ENCODE measurements around the gene SMIM20. TPM values are rescaled to one million over a fixed set of nuclear protein-coding genes. Genes with fewer than 3 reads are reported as not detected.

The SMIM20 gene
- total RNA-seq, 2 donors from 2014 or later: 36.5 to 37.4 TPM

DNA sequence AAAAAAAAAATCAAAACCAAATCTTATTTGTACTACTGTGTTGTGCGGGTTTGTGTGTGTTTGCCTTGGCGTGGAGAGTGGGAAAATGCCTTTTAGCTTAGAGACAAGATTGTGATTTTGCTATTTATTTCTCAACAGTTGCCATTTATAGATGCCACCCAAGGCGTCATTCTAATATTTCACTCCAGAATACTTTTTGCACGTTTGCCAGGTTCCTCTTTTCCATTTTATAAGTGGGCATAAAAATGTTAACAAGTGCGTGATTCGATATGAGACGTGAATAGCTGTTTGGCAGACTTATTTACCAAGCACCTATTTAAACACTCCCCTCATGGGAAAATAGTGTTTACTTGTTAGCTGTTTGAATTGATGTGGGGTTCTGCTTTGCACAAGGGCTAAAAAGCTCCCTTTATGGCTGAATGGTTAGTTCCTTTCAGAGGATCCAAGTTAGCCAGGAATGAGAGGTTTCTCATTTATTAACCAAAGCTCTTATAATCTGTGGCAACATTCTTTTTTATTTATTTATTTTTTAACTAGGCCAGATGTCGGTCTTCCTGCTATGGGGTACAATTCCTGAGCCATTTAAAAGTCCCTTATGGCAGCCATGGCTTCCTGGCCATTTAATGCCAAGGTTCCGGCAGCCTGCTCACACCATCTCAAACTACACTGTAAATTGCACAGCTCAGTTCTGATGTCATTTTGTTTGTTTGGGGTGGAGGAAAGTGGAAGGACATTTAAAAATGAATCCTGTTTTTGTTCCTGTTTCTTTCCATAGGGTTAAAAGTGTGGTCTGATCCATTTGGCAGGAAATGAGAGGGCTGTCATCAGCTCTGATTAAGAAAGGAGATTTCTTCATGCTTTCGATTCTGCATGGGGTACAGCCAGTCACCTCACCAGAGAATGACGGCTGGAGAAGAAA lies 14.6 kb downstream of the SMIM20 start:
- intact Hi-C loops (cut with DNase I): no loop called here
- DNase-seq: no peak
- Histone ChIP-seq H3K4me3 (no peak overlapping the region), H3K27ac (no peak overlapping the region), H3K27me3 (no peaks in the 10 kb centered on the region), H3K9ac (ENCODE audit: low read depth in 2 of 2, low read length in 2 of 2) (no peak overlapping the region), H3K4me1 (no peaks in the 10 kb centered on the region), H3K9me3 (no peaks in the 10 kb centered on the region), H3K36me3 (no peaks in the 10 kb centered on the region)
- TF ChIP-seq, protein P1, sequence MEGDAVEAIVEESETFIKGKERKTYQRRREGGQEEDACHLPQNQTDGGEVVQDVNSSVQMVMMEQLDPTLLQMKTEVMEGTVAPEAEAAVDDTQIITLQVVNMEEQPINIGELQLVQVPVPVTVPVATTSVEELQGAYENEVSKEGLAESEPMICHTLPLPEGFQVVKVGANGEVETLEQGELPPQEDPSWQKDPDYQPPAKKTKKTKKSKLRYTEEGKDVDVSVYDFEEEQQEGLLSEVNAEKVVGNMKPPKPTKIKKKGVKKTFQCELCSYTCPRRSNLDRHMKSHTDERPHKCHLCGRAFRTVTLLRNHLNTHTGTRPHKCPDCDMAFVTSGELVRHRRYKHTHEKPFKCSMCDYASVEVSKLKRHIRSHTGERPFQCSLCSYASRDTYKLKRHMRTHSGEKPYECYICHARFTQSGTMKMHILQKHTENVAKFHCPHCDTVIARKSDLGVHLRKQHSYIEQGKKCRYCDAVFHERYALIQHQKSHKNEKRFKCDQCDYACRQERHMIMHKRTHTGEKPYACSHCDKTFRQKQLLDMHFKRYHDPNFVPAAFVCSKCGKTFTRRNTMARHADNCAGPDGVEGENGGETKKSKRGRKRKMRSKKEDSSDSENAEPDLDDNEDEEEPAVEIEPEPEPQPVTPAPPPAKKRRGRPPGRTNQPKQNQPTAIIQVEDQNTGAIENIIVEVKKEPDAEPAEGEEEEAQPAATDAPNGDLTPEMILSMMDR (IDR thresholded peaks at IDR 0.05): no peak

DNA sequence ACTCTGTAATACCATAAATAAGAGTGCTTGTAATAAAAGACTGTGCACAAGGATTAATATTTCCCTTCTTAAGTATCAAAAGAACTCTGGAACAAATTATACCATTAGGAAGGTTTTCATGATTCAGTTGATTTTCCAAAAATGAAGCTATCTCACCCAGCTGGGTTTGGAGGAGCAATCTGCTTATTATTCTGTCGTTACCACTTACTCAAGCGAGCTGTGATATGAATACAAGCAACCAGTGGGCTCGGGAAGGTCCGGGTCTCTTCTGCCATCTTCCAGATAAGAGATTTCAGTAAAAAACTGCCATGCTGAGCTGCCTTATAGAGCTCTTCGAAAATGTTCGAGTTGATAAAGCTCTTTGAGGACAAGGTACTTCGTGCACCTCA lies 15.3 kb downstream of the SMIM20 start:
- Histone ChIP-seq H3K27me3 (no peaks in the 10 kb centered on the region), H3K27ac (no peak overlapping the region), H3K9me3 (no peaks in the 10 kb centered on the region), H3K4me3 (no peak overlapping the region), H3K4me1 (no peaks in the 10 kb centered on the region), H3K36me3 (no peaks in the 10 kb centered on the region), H3K9ac (ENCODE audit: low read depth in 2 of 2, low read length in 2 of 2) (no peak overlapping the region)
- TF ChIP-seq, protein P1 (IDR thresholded peaks at IDR 0.05): no peak
- intact Hi-C loops (cut with DNase I): no loop called here
- no peak for DNase-seq

DNA sequence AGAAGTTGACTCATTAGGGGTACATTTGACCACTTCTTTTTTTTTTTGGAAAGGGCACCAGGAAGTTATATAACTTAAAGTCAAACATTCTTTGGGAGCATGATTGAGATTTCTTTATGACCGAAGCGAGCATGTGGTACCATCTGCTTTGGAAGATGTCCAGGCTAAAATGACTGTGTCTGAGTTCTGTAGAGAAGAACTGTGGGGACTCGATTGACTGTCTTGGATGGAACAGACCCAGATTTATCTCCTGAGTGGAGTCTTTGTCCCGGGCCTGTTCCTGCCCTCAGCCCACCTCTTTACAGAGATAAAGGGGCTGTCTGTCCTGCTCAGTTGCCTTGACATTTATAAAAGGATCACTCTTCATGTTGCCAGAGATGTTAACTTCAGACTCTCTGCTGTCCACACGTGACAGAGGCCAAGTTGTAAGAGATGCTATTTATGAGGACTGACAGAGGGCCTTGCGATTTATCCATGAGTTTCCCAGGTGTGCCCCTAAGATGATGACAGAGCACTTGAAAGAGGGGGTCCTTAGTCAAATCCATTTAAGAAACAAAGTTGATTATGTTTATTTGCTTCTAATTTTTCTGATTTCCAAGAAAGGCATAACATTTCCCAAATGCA lies 16.8 kb downstream of the SMIM20 start:
- no peaks in the 10 kb centered on the region for H3K27me3 ChIP-seq
- H3K36me3 ChIP-seq: no peaks in the 10 kb centered on the region
- no peaks in the 10 kb centered on the region for H3K4me1 ChIP-seq
- no peak overlapping the region for H3K4me3 ChIP-seq
- TF ChIP-seq, protein P1 (IDR thresholded peaks at IDR 0.05): no peak
- H3K27ac ChIP-seq: no peak overlapping the region
- no peak overlapping the region for H3K9ac ChIP-seq (ENCODE audit: low read depth in 2 of 2, low read length in 2 of 2)
- no peaks in the 10 kb centered on the region for H3K9me3 ChIP-seq
- DNase-seq: no peak
- intact Hi-C loops (cut with DNase I): no loop called here

DNA sequence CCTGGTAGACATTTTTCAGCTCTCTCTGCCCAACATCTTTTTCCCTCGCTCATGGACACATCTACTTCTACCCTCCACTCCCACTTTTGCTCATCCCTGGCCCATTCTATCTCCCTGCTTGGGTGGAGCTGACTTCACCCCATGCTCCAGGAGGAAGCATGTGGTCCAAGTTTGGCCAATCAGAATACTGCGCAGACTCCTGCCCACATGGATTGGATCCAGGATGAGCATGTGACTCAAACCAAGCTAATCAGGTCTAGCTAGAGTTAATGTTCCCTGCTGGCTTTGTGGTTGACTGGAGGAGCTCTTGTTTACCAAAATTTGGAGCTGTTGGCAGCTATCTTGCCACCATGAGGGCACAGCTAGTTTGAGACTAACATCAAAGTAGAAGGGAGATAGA lies 22.7 kb downstream of the SMIM20 start:
- H3K4me3 ChIP-seq: no peak overlapping the region
- TF ChIP-seq, protein P1 (IDR thresholded peaks at IDR 0.05): no peak
- no peaks in the 10 kb centered on the region for H3K9me3 ChIP-seq
- DNase-seq: no peak
- no peak overlapping the region for H3K27ac ChIP-seq
- no peak overlapping the region for H3K9ac ChIP-seq (ENCODE audit: low read depth in 2 of 2, low read length in 2 of 2)
- H3K36me3 ChIP-seq: no peaks in the 10 kb centered on the region
- H3K27me3 ChIP-seq: no peaks in the 10 kb centered on the region
- H3K4me1 ChIP-seq: no peaks in the 10 kb centered on the region
- intact Hi-C loops (cut with DNase I): no loop called here

DNA sequence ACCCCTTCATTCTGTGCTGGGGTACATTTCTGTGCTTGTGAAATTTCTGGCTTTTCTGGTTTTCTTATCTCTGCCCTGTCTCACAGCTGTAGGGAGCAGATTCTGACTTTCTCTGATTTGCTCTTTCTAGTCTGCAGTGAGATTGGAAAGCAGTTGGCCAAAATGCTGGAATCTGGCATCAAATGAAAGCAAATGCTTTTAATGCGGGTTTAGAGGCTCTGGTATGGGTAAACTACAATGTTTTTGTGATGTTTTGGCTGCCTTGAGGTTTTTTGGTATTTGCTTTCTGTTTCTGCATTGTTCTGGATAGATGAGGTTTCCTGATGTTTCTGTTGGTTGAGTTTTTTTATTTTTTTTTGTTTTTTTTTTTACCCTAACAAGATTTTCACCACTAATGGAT lies 23.8 kb downstream of the SMIM20 start:
- no peak overlapping the region for H3K27ac ChIP-seq
- intact Hi-C loops (cut with DNase I): no loop called here
- no peaks in the 10 kb centered on the region for H3K36me3 ChIP-seq
- H3K4me1 ChIP-seq: no peaks in the 10 kb centered on the region
- H3K9me3 ChIP-seq: no peaks in the 10 kb centered on the region
- TF ChIP-seq, protein P1 (IDR thresholded peaks at IDR 0.05): no peak
- no peaks in the 10 kb centered on the region for H3K27me3 ChIP-seq
- no peak for DNase-seq
- no peak overlapping the region for H3K9ac ChIP-seq (ENCODE audit: low read depth in 2 of 2, low read length in 2 of 2)
- no peak overlapping the region for H3K4me3 ChIP-seq

All from colonic mucosa (tissue), 4 donors.